Measurements from ENCODE around the gene CSF3.

Gene CSF3, protein sequence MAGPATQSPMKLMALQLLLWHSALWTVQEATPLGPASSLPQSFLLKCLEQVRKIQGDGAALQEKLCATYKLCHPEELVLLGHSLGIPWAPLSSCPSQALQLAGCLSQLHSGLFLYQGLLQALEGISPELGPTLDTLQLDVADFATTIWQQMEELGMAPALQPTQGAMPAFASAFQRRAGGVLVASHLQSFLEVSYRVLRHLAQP

DNA sequence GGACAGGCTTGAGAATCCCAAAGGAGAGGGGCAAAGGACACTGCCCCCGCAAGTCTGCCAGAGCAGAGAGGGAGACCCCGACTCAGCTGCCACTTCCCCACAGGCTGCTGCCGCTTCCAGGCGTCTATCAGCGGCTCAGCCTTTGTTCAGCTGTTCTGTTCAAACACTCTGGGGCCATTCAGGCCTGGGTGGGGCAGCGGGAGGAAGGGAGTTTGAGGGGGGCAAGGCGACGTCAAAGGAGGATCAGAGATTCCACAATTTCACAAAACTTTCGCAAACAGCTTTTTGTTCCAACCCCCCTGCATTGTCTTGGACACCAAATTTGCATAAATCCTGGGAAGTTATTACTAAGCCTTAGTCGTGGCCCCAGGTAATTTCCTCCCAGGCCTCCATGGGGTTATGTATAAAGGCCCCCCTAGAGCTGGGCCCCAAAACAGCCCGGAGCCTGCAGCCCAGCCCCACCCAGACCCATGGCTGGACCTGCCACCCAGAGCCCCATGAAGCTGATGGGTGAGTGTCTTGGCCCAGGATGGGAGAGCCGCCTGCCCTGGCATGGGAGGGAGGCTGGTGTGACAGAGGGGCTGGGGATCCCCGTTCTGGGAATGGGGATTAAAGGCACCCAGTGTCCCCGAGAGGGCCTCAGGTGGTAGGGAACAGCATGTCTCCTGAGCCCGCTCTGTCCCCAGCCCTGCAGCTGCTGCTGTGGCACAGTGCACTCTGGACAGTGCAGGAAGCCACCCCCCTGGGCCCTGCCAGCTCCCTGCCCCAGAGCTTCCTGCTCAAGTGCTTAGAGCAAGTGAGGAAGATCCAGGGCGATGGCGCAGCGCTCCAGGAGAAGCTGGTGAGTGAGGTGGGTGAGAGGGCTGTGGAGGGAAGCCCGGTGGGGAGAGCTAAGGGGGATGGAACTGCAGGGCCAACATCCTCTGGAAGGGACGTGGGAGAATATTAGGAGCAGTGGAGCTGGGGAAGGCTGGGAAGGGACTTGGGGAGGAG is at the start of gene CSF3:
Gene CSF3 (plus strand): TSS at position 436 of the 993 bp plus-strand sequence. CDS start 35 bp downstream, at position 471.
- DNase-seq (ENCODE audit: low read depth): no peak

DNA sequence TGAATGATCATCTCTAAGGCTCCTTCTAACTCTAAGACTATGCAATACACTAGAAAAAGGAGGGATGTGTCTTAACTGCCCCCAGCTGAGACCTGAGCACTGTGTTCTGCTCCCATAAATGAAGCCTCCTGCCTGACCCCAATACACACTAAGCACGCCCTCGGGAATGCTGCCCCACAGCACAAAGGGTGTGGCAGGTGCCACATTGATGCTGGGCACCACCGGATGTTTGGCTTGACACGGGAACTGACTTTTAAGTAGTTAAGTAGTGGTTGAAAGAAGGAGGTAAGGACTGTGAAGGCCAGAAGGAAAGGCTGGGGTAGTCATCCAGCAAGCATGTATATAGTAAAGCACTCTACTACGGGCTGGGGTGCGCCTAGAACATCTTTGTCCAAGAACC is 48.5 kb upstream of the CSF3 start:
- H3K4me3 ChIP-seq (ENCODE audit: low read depth, low read length): no peak overlapping the region
- no peak for DNase-seq (ENCODE audit: low read depth)

More for the DNA sequence above, at the start of gene CSF3:
- H3K4me3 ChIP-seq (ENCODE audit: low read depth, low read length): no peak within 1 kb of the TSS

GRCh38 chr17:39968761-39969160 is 46.5 kb upstream of the CSF3 start:
- no peak overlapping the region for H3K4me3 ChIP-seq (ENCODE audit: low read depth, low read length)
- DNase-seq (ENCODE audit: low read depth): no peak

- DNase-seq (ENCODE audit: low read depth): no peak
- H3K4me3 ChIP-seq (ENCODE audit: low read depth, low read length): no peak overlapping the region
Measured at GRCh38 chr17:39969375-39969774, 45.9 kb upstream of the CSF3 start.

- no peak overlapping the region for H3K4me3 ChIP-seq (ENCODE audit: low read depth, low read length)
- DNase-seq (ENCODE audit: low read depth): no peak
Measured at GRCh38 chr17:39970157-39970692, 45.0 kb upstream of the CSF3 start.

GRCh38 chr17:39971076-39971603 is 44.1 kb upstream of the CSF3 start:
- no peak overlapping the region for H3K4me3 ChIP-seq (ENCODE audit: low read depth, low read length)
- DNase-seq (ENCODE audit: low read depth): no peak

GRCh38 chr17:39972271-39972670 is 43.0 kb upstream of the CSF3 start:
- no peak for DNase-seq (ENCODE audit: low read depth)
- no peak overlapping the region for H3K4me3 ChIP-seq (ENCODE audit: low read depth, low read length)

DNA sequence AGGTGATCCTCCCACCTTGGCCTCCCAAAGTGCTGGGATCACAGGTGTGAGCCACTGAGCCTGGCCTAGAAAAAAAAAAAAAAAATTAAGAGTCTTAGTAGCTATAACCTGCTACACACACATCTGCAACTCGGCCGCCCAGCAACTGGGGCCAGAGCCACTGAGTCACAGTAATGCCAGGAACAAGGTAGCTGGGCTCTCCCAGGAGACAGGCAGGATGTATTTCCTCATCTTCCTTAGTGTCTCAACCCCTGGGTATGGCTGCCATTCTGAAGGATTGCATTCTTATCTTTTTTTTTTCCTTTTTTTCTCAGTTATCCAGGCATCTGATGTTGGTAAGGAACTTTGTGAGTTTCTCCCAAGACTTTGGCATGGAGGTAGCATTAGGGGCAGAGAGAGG is 41.7 kb upstream of the CSF3 start:
- H3K4me3 ChIP-seq (ENCODE audit: low read depth, low read length): no peak overlapping the region
- DNase-seq (ENCODE audit: low read depth): no peak

DNA sequence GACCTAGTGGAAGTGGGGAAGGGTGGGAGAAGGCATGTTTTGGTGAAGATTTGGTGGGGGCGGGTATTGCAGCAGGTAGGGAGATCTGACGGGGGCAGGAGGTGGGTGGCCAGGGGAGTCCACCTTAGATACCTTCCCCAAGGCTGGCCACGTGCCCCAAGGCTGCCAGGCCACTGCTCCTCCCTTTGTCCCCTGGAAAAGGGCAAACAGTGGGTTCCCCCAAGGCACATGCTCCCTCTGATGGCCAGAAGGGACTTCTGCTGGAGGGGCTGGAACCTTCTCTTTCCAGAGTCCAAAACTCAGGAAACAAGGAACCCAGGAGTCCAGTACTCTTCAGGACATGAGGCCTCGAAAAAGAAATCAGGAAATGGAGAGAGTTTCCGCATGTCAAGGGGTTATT is 40.8 kb upstream of the CSF3 start:
- no peak overlapping the region for H3K4me3 ChIP-seq (ENCODE audit: low read depth, low read length)
- DNase-seq (ENCODE audit: low read depth): no peak

DNA sequence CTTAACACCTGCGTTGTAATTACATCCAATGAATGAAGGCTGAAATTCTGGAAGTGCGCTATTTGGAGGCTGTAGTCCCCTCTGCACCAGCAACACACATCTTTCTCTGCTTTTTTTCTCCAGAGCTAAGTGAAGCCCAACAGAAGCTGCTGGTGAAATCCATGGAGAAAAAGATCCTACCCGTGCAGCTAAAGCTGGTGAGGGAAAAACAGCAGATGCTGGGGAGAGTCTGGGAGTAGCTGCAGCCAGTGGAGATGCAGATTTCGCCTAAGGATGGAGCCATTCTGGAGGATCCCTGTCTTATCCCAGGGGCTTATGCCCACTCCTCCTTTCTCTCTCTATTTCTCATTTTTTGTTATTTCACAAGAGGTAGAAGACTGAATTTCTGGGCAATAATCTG is 39.4 kb upstream of the CSF3 start:
- no peak for DNase-seq (ENCODE audit: low read depth)
- no peak overlapping the region for H3K4me3 ChIP-seq (ENCODE audit: low read depth, low read length)

GRCh38 chr17:39979016-39979670 is 36.1 kb upstream of the CSF3 start:
- H3K4me3 ChIP-seq (ENCODE audit: low read depth, low read length): no peak overlapping the region
- peak; percentile 52 for DNase-seq (ENCODE audit: low read depth)

- no peak for DNase-seq (ENCODE audit: low read depth)
- peak overlapping the region; percentile 95 for H3K4me3 ChIP-seq (ENCODE audit: low read depth, low read length)
Measured at GRCh38 chr17:39979893-39980350, 35.3 kb upstream of the CSF3 start.

- H3K4me3 ChIP-seq (ENCODE audit: low read depth, low read length): peak within 1 kb of the TSS; percentile 95
- peak; percentile 96 for DNase-seq (ENCODE audit: low read depth)
Measured at GRCh38 chr17:39980351-39981206, 34.7 kb upstream of the CSF3 start, which contains the start of gene PSMD3. Gene PSMD3, plus strand, starts transcription at chr17:39980807. Its CDS starts 164 bp downstream, at chr17:39980971.

DNA sequence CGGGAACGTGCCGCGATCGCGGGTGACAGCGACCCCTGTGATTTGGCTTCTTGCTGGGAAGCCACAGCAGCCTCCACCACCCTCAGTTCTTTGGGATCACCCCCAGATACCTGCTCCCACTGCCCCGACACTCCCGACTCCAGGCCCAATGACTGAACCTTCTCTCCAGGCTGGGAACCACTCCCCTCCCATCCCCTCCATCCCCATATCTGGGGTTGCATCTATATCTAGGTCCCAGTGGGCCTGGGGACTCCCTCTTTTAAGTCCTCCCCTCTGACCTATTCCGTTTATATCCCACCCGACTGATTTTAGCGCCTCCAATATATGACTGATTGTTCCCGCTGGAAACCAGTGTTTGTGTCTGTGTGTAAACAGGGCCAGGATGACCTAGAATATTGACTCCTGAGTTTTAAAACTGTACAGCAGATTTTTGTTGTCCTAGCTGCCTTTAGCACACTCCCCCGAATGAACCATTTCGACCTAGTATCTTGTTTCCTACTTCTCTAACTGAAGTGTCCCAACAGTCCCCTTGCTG is 34.0 kb upstream of the CSF3 start:
- H3K4me3 ChIP-seq (ENCODE audit: low read depth, low read length): peak overlapping the region; percentile 95
- no peak for DNase-seq (ENCODE audit: low read depth)

GRCh38 chr17:39981766-39982375 is 33.4 kb upstream of the CSF3 start:
- H3K4me3 ChIP-seq (ENCODE audit: low read depth, low read length): peak overlapping the region; percentile 95
- no peak for DNase-seq (ENCODE audit: low read depth)

GRCh38 chr17:39988206-39988810 is 26.9 kb upstream of the CSF3 start:
- DNase-seq (ENCODE audit: low read depth): no peak

GRCh38 chr17:39994448-39994847 is 20.8 kb upstream of the CSF3 start:
- no peak for DNase-seq (ENCODE audit: low read depth)
- no peak overlapping the region for H3K4me3 ChIP-seq (ENCODE audit: low read depth, low read length)

More at GRCh38 chr17:39988206-39988810, 26.9 kb upstream of the CSF3 start:
- H3K4me3 ChIP-seq (ENCODE audit: low read depth, low read length): no peak overlapping the region

Data from skeletal muscle cell (primary cell).